H7 (cell line): Measurements from ENCODE around the gene GLUL. TPM values are rescaled to one million over a fixed set of nuclear protein-coding genes. Genes with fewer than 3 reads are reported as not detected.
"Not testable (repeated sequence)": the region's sequence is repeated elsewhere in the genome, so short reads cannot be mapped to it uniquely, and the experiment has no call there.

Source experiments
- DNase-seq: peaks from one replicate; pipeline ENCODE4 v3.0.0; 2012
- H3K27me3 ChIP-seq: 2 replicates; pipeline ENCODE4 v1.6.0; 2011; ENCODE audit warnings: mild to moderate bottlenecking, low read length; ENCODE audit not compliant: control insufficient read depth, insufficient read depth
- H3K36me3 ChIP-seq: replicated peaks from 2 replicates; pipeline ENCODE4 v1.5.1; 2011; ENCODE audit warnings: low read length; ENCODE audit not compliant: control insufficient read depth, insufficient read depth
- H3K4me3 ChIP-seq: 2 replicates; pipeline ENCODE4 v1.5.1; 2011; ENCODE audit warnings: low read depth, mild to moderate bottlenecking, control low read depth, low read length, moderate library complexity; ENCODE audit not compliant: insufficient read depth
- total RNA-seq: library from RNA; depleted of rRNA; stranded (reverse); fragments of >200 nt; shearing (Covaris generic); gene quantifications from 2 replicates; pipeline ENCODE4 v1.2.3, GENCODE V29; 2014

Gene GLUL
- total RNA-seq, 1 experiment from 2014 or later, result 422 TPM

GRCh38 chr1:182385885-182386853, 5.4 kb downstream of the GLUL start:
- peaks cover 54% of the 10 kb centered on the region for H3K36me3 ChIP-seq
- no peaks in the 10 kb centered on the region for H3K27me3 ChIP-seq
- no peak overlapping the region for H3K4me3 ChIP-seq
- no peak for DNase-seq

GRCh38 chr1:182384387-182384960, 7.1 kb downstream of the GLUL start:
- no peak for DNase-seq
- H3K36me3 ChIP-seq, result peaks cover 52% of the 10 kb centered on the region
- H3K4me3 ChIP-seq, result no peak overlapping the region
- no peaks in the 10 kb centered on the region for H3K27me3 ChIP-seq

- Histone ChIP-seq H3K27me3 (no peaks in the 10 kb centered on the region), H3K4me3 (no peak overlapping the region), H3K36me3 (peaks cover 52% of the 10 kb centered on the region)
- no peak for DNase-seq
These were observed 7.7 kb downstream of the GLUL start for GRCh38 chr1:182383934-182384333.

GRCh38 chr1:182383037-182383661, 8.4 kb downstream of the GLUL start:
- Histone ChIP-seq H3K4me3 (no peak overlapping the region), H3K36me3 (peaks cover 49% of the 10 kb centered on the region), H3K27me3 (no peaks in the 10 kb centered on the region)
- DNase-seq, result no peak

- Histone ChIP-seq H3K27me3 (no peaks in the 10 kb centered on the region), H3K4me3 (no peak overlapping the region), H3K36me3 (peaks cover 39% of the 10 kb centered on the region)
- DNase-seq, result no peak
These were observed 9.4 kb downstream of the GLUL start for GRCh38 chr1:182381962-182382819.

- Histone ChIP-seq H3K36me3 (peaks cover 20% of the 10 kb centered on the region), H3K27me3 (no peaks in the 10 kb centered on the region), H3K4me3 (no peak overlapping the region)
- DNase-seq, result no peak
These were observed 11.4 kb downstream of the GLUL start for GRCh38 chr1:182380199-182380598.

- H3K27me3 ChIP-seq, H3K4me3 ChIP-seq, DNase-seq: not testable (repeated sequence)
- peaks cover 17% of the 10 kb centered on the region for H3K36me3 ChIP-seq
These were observed 11.8 kb downstream of the GLUL start for GRCh38 chr1:182379781-182380180.

GRCh38 chr1:182376936-182377574, 14.5 kb downstream of the GLUL start:
- Histone ChIP-seq H3K27me3 (no peaks in the 10 kb centered on the region), H3K4me3 (no peak overlapping the region), H3K36me3 (no peaks in the 10 kb centered on the region; the same call in 1 of the 2 replicates)
- DNase-seq, result no peak

- Histone ChIP-seq H3K27me3 (no peaks in the 10 kb centered on the region), H3K4me3 (no peak overlapping the region), H3K36me3 (no peaks in the 10 kb centered on the region)
- DNase-seq, result no peak
These were observed 17.3 kb downstream of the GLUL start for GRCh38 chr1:182374101-182374834.

- Histone ChIP-seq H3K4me3 (no peak overlapping the region), H3K36me3 (no peaks in the 10 kb centered on the region), H3K27me3 (no peaks in the 10 kb centered on the region)
- no peak for DNase-seq
These were observed 21.1 kb downstream of the GLUL start for GRCh38 chr1:182370532-182370931.

GRCh38 chr1:182368903-182369302, 22.7 kb downstream of the GLUL start:
- Histone ChIP-seq H3K36me3 (no peaks in the 10 kb centered on the region), H3K4me3 (no peak overlapping the region), H3K27me3 (no peaks in the 10 kb centered on the region)

GRCh38 chr1:182368358-182368757, 23.2 kb downstream of the GLUL start:
- no peak overlapping the region for H3K4me3 ChIP-seq
- no peaks in the 10 kb centered on the region for H3K36me3 ChIP-seq
- no peaks in the 10 kb centered on the region for H3K27me3 ChIP-seq
- no peak for DNase-seq

More at GRCh38 chr1:182368903-182369302, 22.7 kb downstream of the GLUL start:
- no peak for DNase-seq

GRCh38 chr1:182367926-182368325, 23.7 kb downstream of the GLUL start:
- no peak for DNase-seq

More at GRCh38 chr1:182367926-182368325, 23.7 kb downstream of the GLUL start:
- Histone ChIP-seq H3K4me3 (no peak overlapping the region), H3K27me3 (no peaks in the 10 kb centered on the region), H3K36me3 (no peaks in the 10 kb centered on the region)
